ENCODE measurements around the gene ARID5A.

The ARID5A gene

DNA sequence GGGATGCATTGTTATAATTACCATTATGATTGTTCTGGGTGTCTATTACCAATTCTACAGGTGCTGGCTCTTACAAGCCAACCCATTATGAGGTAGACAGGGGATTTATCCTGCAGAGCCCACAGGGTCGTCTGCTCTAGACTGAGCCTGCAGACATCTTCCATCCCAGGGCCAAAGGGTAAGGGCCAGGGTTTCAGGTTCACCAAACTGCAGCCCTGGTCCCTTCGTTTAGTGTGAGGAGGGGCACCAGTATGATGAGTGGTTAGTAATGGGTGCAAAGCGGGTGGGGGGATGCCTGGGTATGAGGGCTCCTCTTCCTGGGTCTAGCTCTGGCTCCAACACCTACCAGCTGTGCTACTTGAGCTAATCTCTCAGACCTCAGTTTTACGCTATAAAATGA, 1.2 kb upstream of the ARID5A start:
- H3K4me3 ChIP-seq (ENCODE audit: low read depth, low read length), result no peak overlapping the region
- TF ChIP-seq, protein P1, sequence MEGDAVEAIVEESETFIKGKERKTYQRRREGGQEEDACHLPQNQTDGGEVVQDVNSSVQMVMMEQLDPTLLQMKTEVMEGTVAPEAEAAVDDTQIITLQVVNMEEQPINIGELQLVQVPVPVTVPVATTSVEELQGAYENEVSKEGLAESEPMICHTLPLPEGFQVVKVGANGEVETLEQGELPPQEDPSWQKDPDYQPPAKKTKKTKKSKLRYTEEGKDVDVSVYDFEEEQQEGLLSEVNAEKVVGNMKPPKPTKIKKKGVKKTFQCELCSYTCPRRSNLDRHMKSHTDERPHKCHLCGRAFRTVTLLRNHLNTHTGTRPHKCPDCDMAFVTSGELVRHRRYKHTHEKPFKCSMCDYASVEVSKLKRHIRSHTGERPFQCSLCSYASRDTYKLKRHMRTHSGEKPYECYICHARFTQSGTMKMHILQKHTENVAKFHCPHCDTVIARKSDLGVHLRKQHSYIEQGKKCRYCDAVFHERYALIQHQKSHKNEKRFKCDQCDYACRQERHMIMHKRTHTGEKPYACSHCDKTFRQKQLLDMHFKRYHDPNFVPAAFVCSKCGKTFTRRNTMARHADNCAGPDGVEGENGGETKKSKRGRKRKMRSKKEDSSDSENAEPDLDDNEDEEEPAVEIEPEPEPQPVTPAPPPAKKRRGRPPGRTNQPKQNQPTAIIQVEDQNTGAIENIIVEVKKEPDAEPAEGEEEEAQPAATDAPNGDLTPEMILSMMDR (IDR thresholded peaks at IDR 0.05; ENCODE audit: borderline replicate concordance, insufficient read depth, low read depth, low read length), result no peak

DNA sequence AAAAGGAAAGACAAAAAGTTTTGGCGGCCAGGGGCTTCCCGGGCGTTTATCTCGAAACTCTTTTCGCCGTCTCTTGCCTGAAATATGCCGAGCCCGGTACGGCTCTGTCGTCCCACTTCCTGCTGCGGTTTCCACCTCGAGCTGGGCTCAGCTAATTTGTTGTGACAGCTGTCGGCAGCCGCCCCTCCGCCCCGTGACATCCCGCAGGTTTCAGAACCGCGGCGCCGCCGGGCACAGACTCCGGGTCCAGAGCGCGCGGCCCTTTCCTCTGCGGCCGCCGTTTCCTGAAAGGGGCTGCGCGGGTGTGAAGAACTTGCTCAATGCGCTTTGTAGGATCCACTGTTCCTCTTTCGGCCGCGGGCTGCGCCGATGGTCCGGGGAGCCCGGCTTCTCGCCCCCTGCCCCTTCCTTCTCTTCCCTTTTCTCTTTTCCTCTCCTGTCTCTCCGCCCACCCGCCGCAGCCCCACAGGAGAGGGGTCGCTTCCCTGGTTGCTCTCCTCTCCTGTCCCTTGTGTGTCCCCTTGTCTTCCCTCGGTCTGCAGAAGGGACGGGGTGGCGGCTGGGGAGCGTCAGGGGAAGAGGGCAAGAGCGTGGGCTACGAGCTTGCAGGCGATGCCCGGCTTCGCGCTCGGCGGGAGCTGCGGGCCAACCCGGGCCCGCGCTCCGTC, 648 bp downstream of the ARID5A start:
- TF ChIP-seq, protein P1 (IDR thresholded peaks at IDR 0.05; ENCODE audit: borderline replicate concordance, insufficient read depth, low read depth, low read length), result no peak
- peak overlapping the region; percentile 94 for H3K4me3 ChIP-seq (ENCODE audit: low read depth, low read length)

DNA sequence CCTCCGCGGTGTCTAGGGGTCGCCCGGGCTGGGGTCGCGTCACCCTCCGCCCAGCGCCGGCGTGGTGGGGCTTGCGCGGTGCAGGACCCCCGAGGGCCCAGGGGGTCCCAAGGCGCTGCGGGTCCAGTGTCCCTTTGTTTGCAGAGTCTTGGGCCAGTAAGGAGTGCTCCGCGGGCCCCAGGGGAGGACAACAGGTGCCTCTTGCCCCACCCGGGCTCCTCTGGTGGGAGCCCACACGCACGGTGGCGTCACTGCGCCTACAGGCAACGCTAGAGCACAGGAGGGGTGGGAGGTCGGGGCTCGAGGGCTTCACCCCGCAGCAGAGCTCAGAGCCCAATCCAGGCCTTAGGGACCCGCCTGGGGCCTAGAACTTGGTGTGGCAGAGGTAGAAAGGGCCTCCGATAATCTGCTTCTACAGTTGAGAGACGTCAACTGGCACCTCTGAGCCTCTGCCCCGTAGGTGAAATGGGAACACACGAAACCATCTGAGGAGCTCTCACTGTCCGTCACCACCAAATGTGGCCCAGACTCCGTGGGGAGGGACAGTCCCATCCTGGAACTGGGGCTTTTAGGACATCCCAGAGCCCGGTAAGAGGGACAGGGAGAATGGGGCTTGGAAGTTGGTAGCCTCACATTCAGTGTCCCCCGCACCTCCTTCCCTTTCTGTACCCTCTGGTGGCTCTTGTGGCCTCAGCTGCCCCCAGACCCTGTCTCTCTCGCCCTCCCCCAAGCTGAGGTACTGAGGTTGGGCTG, 1.4 kb downstream of the ARID5A start:
- TF ChIP-seq, protein P1 (IDR thresholded peaks at IDR 0.05; ENCODE audit: borderline replicate concordance, insufficient read depth, low read depth, low read length), result no peak
- H3K4me3 ChIP-seq (ENCODE audit: low read depth, low read length), result peak overlapping the region; percentile 94

DNA sequence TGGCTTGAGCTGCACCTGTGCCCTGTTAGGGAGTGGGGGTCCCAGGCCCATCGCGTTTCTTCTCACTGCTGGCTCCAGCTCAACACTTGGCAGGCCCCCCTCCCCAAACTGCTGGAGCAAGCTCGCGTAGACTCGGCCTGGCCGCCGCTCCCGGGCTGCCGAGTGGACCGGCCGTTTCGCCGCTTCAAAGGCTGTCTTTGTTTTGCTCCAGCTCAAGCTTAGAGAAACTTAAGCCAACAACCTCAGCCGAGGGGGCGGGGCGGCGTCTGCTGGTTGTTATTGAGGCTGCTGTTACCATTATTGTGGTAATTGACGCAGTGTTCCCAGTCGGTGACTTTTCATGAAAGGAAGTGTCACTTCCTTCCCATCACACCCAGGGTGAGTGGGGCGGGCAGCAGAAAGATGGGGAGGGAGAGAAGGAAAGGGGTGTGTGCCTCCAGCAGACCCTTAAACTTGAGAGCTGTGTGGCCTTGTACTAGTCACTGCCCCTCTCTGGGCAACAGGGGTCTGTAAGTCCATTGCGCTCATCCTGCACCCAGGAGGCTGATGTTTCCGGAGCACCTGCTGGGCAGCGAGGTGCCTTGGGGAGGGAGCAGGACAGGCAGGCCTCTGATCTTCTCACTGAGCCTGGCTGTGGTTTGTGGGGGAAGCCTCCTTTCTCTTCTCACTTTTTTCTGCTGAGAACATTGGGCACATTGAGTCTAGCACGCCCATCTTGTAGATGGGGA, 2.1 kb downstream of the ARID5A start:
- TF ChIP-seq, protein P1 (IDR thresholded peaks at IDR 0.05; ENCODE audit: borderline replicate concordance, insufficient read depth, low read depth, low read length), result no peak
- H3K4me3 ChIP-seq (ENCODE audit: low read depth, low read length), result peak overlapping the region; percentile 94

DNA sequence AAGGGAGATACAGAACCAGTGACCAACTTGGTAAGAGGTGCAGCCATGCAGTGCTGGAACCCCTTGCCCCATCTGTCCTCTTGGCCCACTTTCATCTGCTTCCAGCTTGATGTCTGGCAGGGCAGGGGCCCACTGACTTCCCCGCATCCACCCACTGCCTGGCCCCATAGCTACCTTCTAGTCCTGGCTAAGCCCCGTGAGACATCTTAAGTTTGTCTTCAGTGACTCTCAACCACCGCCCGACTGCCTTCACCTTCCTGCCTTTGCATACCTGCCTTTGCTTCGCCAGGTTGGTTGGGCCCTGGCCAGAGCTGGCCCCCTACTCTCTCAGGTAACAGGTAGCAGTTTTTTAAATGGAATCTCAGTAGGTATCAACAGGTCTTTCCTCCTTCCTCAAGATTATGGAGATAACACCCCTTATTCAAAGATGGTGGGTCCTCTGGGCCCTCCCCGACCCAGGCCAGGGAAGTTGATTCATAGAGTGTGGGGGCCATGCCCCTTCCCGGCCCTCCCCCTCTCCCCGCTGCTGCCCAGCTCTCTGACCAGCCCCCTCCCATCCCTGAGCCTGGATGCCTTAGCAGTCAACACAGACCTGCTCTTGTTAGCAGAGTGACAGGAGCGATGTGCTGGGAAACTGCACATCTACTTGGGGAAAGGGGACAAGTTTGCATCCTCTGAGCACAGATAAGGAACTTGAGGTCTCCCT, 2.8 kb downstream of the ARID5A start:
- TF ChIP-seq, protein P1 (IDR thresholded peaks at IDR 0.05; ENCODE audit: borderline replicate concordance, insufficient read depth, low read depth, low read length), result no peak
- peak overlapping the region; percentile 94 for H3K4me3 ChIP-seq (ENCODE audit: low read depth, low read length)

DNA sequence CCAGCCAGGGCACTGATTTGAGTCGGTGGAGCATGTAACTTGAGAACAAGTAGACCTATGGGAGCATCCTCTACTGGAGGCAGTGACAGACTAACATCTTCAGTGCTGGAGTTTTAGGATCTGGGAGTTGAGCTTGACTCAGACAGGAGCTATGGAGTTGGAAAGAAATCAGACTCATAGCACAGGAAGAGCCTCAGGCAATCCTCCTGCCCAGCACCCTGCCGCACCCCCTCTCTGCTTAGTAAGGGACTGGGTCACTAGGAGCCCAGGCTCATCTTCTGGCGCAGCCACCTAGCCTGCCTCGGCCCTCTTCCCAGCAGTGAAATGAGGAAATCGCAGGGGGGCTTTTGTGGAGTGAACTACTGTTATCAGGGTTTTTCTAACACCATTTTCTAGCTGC, 3.6 kb downstream of the ARID5A start:
- TF ChIP-seq, protein P1 (IDR thresholded peaks at IDR 0.05; ENCODE audit: borderline replicate concordance, insufficient read depth, low read depth, low read length), result no peak
- H3K4me3 ChIP-seq (ENCODE audit: low read depth, low read length), result no peak overlapping the region

Data from GM12875 (cell line).